Adipocyte (in vitro differentiated cells): ENCODE measurements around the gene GRB7.
"Not testable (repeated sequence)": the region's sequence is repeated elsewhere in the genome, so short reads cannot be mapped to it uniquely, and the experiment has no call there.

Experiments used
- DNase-seq: peaks from one replicate; pipeline ENCODE4 v3.0.0-alpha.2; 2015; ENCODE audit warnings: low read depth
- H3K27me3 ChIP-seq: replicated peaks from 2 replicates; pipeline ENCODE4 v1.7.0; 2013; ENCODE audit warnings: mild to moderate bottlenecking, low read length, moderate library complexity; ENCODE audit not compliant: control insufficient read depth, insufficient read depth
- H3K36me3 ChIP-seq: 2 replicates; pipeline ENCODE4 v1.7.0; 2013; ENCODE audit warnings: low read length, mild to moderate bottlenecking, moderate library complexity; ENCODE audit not compliant: control insufficient read depth, insufficient read depth, severe bottlenecking
- H3K4me1 ChIP-seq: 2 replicates; pipeline ENCODE4 v1.7.0; 2013; ENCODE audit warnings: mild to moderate bottlenecking, low read length, moderate library complexity; ENCODE audit not compliant: control insufficient read depth, insufficient read depth
- H3K4me3 ChIP-seq: 2 replicates; pipeline ENCODE4 v1.7.0; 2013; ENCODE audit warnings: mild to moderate bottlenecking, low read length, moderate library complexity
- H3K9ac ChIP-seq: 2 replicates; pipeline ENCODE4 v1.7.0; 2013; ENCODE audit warnings: mild to moderate bottlenecking, low read length, moderate library complexity
- H3K9me3 ChIP-seq: 2 replicates; pipeline ENCODE4 v1.7.0; 2013; ENCODE audit warnings: mild to moderate bottlenecking, low read length, moderate library complexity; ENCODE audit not compliant: control insufficient read depth

GRB7 gene

GRCh38 chr17:39755554-39756379, 18.0 kb downstream of the GRB7 start:
- Histone ChIP-seq H3K4me1 (peaks cover 10% of the 10 kb centered on the region), H3K9ac (peak overlapping the region; percentile 88)
- peak; percentile 15 for DNase-seq

DNA sequence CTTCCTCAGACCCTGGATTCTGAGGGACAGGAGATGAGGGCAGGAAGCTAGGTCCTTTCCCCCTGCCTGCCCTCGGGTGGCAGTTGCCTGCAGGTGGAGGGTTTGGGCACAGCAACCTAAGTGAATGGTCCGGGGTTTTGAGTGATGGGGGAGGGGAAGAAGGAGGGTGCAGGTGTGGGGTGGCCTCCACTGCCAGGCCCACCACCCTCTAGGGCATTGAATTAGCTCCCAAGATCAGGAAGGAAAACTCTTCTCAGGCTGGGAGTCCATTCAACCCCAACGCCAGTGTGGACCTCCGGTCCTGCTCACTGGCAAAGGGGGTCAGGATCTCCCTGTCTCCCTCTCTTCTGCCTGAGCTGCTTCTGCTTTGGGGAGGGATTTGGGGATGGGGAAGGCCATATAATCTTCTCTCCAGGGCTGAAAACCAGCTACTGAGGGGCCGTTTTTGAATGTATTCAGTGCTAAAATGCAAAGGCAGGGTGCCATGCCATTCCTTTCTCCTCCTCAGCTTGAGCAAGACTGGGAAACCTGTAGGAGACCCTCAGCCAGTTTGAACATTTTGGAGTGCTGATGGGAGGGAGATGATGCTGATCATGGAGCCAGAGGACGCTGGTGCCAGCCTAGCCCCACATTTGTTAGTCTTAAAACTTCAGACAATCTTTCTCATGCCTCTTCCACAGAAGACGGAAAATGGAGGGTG, 18.8 kb downstream of the GRB7 start:
- no peak for DNase-seq
- no peaks in the 10 kb centered on the region for H3K9me3 ChIP-seq
- peaks cover 9% of the 10 kb centered on the region for H3K4me1 ChIP-seq
- H3K27me3 ChIP-seq = peaks cover 9% of the 10 kb centered on the region
- no peak overlapping the region for H3K4me3 ChIP-seq
- H3K36me3 ChIP-seq = no peaks in the 10 kb centered on the region
- H3K9ac ChIP-seq = no peak overlapping the region

More at GRCh38 chr17:39755554-39756379, 18.0 kb downstream of the GRB7 start:
- Histone ChIP-seq H3K9me3 (no peaks in the 10 kb centered on the region), H3K36me3 (no peaks in the 10 kb centered on the region), H3K4me3 (no peak overlapping the region), H3K27me3 (peaks cover 9% of the 10 kb centered on the region)

GRCh38 chr17:39757176-39757662, 19.5 kb downstream of the GRB7 start:
- H3K9ac ChIP-seq = no peak overlapping the region
- H3K4me1 ChIP-seq = peaks cover 9% of the 10 kb centered on the region
- H3K4me3 ChIP-seq = no peak overlapping the region
- H3K36me3 ChIP-seq = no peaks in the 10 kb centered on the region
- H3K9me3 ChIP-seq = no peaks in the 10 kb centered on the region
- peaks cover 9% of the 10 kb centered on the region for H3K27me3 ChIP-seq
- DNase-seq = no peak

- Histone ChIP-seq H3K4me1 (peaks cover 10% of the 10 kb centered on the region), H3K36me3 (no peaks in the 10 kb centered on the region), H3K27me3 (peaks cover 9% of the 10 kb centered on the region), H3K4me3 (no peak overlapping the region), H3K9ac (no peak overlapping the region), H3K9me3 (no peaks in the 10 kb centered on the region)
- DNase-seq = no peak
Measured at GRCh38 chr17:39757931-39758873, 20.5 kb downstream of the GRB7 start.

DNA sequence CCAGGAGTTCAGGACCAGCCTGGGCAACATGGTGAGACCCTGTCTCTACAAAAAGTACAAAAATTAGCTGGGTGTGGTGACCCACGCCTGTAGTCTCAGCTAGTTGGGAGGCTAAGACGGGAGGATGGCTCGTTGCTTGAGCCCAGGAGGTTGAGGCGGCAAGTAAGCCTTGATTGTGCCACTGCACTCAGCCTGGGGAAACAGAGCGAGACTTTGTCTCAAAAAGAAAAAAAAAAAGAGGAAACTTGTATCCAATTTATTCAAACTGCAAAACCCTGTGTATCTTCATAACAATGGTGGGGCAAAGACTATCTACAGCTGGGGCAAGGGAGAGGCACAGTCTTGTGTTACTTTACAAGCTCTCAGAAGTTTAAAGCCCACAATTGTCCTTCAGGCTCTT, 21.5 kb downstream of the GRB7 start:
- Histone ChIP-seq H3K9ac (no peak overlapping the region), H3K27me3 (peaks cover 9% of the 10 kb centered on the region), H3K36me3 (no peaks in the 10 kb centered on the region), H3K9me3 (no peaks in the 10 kb centered on the region), H3K4me3 (no peak overlapping the region), H3K4me1 (peaks cover 5% of the 10 kb centered on the region)
- no peak for DNase-seq

DNA sequence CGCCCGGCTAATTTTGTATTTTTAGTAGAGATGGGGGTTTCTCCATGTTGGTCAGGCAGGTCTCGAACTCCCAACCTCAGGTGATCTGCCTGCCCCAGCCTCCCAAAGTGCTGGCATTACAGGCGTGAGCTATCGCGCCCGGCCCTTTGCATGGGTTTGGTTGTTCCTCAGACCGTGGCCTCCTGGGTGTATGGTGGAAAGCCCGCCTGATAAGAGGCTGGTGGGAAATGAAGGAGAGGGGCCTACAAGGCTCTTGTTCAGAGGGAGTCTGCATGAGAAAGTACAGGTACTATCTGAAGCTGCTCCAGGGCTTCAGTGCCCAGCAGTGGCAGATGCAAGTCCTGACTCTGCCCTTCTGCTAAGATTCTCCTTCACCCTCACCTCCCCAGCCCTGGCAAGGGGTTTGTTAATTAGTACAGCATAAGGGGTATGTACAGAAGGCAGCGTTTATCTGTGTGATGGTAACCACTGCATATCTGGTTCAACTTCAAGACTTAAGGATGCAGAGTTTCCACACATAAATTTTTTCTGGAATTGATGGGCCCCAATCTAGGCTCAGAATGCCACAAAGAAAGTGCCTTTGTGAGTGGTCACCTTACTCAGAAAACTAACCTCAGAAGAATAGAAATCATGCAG, 24.2 kb downstream of the GRB7 start:
- Histone ChIP-seq H3K36me3 (no peaks in the 10 kb centered on the region), H3K9me3 (peaks cover 19% of the 10 kb centered on the region), H3K4me3 (no peak overlapping the region), H3K4me1 (peaks cover 3% of the 10 kb centered on the region), H3K27me3 (peaks cover 27% of the 10 kb centered on the region), H3K9ac (no peak overlapping the region)
- DNase-seq = no peak

DNA sequence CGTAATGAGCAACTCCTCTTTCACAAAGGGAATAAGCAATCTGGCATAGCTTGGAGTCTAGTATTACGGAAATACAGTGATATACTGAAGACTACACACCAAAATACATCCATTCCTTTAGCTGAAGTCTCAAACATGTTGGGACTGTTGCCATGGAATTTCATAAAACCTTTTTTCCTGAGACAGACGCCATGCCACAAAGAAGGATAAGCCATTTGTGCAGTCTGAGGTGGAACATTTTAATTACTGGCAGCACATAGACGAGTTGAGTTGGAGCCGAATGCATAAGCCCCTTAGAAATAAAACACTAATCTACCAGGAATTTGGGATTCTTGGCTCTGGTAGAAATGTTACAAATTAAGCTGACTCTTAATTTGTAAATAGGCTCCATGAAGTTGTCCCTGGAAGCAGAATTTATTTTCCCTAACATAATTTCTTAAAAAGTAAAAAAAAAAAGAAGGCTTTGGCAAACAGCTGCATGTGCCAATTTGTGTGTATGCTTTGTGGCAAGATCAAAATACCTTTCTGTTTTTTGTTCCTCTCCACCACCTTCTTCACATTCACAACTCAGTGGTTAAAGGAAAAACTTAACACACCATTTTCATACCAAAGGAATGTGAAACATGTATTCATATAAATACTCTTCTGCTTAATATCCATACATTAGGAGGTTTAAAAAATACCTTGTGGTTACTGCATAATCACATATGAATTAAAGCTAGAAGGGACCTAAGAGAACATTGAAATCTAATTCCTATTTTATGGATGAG, 25.5 kb downstream of the GRB7 start:
- DNase-seq = no peak
- H3K9me3 ChIP-seq = peaks cover 19% of the 10 kb centered on the region
- H3K4me1 ChIP-seq = peaks cover 3% of the 10 kb centered on the region
- no peak overlapping the region for H3K9ac ChIP-seq
- no peaks in the 10 kb centered on the region for H3K36me3 ChIP-seq
- no peak overlapping the region for H3K4me3 ChIP-seq
- H3K27me3 ChIP-seq = peaks cover 32% of the 10 kb centered on the region

DNA sequence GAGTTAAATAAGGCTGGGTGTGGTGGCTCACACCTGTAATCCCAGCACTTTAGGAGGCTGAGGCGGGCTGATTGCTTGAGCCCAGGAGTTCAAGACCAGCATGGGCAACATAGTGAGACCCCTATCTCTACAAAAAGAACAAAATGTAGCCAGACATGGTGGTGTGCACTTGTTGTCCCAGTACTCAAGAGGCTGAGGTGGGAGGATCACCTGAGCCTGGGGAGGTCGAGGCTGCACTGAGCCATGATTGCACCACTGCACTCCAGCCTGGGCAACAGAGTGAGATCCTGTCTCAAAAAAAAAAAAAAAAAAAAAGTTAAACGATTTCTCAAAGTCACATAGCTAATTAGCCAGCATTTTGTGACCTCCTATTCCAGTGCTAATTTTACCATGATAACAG, 26.4 kb downstream of the GRB7 start:
- not testable (repeated sequence) for H3K36me3 ChIP-seq, H3K9ac ChIP-seq, DNase-seq, H3K4me1 ChIP-seq, H3K4me3 ChIP-seq
- Histone ChIP-seq H3K27me3 (peaks cover 34% of the 10 kb centered on the region), H3K9me3 (peaks cover 19% of the 10 kb centered on the region)

GRCh38 chr17:39765175-39765574, 27.4 kb downstream of the GRB7 start:
- Histone ChIP-seq H3K9ac (no peak overlapping the region), H3K27me3 (peaks cover 35% of the 10 kb centered on the region), H3K4me3 (no peak overlapping the region), H3K36me3 (no peaks in the 10 kb centered on the region), H3K4me1 (peaks cover 3% of the 10 kb centered on the region), H3K9me3 (peaks cover 19% of the 10 kb centered on the region)
- no peak for DNase-seq

DNA sequence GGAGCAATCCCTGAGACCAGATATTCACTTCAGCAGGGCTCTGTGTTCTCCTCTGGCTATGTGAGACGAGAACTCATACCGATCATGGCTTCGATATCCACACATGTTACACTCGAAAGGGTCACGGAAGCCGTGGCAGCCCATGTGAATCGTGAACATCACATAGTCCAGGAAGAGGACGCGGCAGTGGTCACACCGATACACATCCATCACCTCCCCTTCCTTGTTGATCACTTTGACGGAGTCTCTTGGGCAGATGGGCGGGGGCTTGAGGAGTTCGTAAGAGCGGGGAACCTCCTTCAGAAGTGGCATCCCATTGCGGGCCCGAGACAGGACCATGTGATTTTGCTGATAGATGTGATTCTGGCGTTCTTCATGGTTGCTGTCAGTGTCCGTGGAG, 28.0 kb downstream of the GRB7 start:
- no peak overlapping the region for H3K9ac ChIP-seq
- H3K4me3 ChIP-seq = no peak overlapping the region
- H3K36me3 ChIP-seq = no peaks in the 10 kb centered on the region
- H3K27me3 ChIP-seq = peaks cover 40% of the 10 kb centered on the region
- H3K9me3 ChIP-seq = peaks cover 19% of the 10 kb centered on the region
- no peak for DNase-seq
- peaks cover 3% of the 10 kb centered on the region for H3K4me1 ChIP-seq
